Epithelial cell of esophagus (primary cell): ENCODE measurements around the gene TMEM69.
"Not testable (repeated sequence)": the region's sequence is repeated elsewhere in the genome, so short reads cannot be mapped to it uniquely, and the experiment has no call there.

ENCODE experiments used
- DNase-seq: peaks from one replicate; pipeline ENCODE4 v3.0.0; 2010; ENCODE audit warnings: low read depth
- H3K4me3 ChIP-seq: 2 replicates; pipeline ENCODE4 v1.5.1; 2011; ENCODE audit warnings: mild to moderate bottlenecking, low read length, control low read depth
- TF ChIP-seq, protein P1 (sequence below): IDR thresholded peaks from 2 replicates; pipeline ENCODE4 v1.5.1; 2011; ENCODE audit warnings: low read depth, mild to moderate bottlenecking, low read length, control low read depth, inconsistent platforms; ENCODE audit not compliant: insufficient read depth; ENCODE audit errors: missing control alignments

TMEM69 gene

GRCh38 chr1:45667321-45668111 is 20.5 kb upstream of the TMEM69 start:
- DNase-seq = no peak
- no peak overlapping the region for H3K4me3 ChIP-seq
- TF ChIP-seq, protein P1, sequence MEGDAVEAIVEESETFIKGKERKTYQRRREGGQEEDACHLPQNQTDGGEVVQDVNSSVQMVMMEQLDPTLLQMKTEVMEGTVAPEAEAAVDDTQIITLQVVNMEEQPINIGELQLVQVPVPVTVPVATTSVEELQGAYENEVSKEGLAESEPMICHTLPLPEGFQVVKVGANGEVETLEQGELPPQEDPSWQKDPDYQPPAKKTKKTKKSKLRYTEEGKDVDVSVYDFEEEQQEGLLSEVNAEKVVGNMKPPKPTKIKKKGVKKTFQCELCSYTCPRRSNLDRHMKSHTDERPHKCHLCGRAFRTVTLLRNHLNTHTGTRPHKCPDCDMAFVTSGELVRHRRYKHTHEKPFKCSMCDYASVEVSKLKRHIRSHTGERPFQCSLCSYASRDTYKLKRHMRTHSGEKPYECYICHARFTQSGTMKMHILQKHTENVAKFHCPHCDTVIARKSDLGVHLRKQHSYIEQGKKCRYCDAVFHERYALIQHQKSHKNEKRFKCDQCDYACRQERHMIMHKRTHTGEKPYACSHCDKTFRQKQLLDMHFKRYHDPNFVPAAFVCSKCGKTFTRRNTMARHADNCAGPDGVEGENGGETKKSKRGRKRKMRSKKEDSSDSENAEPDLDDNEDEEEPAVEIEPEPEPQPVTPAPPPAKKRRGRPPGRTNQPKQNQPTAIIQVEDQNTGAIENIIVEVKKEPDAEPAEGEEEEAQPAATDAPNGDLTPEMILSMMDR = no peak

DNA sequence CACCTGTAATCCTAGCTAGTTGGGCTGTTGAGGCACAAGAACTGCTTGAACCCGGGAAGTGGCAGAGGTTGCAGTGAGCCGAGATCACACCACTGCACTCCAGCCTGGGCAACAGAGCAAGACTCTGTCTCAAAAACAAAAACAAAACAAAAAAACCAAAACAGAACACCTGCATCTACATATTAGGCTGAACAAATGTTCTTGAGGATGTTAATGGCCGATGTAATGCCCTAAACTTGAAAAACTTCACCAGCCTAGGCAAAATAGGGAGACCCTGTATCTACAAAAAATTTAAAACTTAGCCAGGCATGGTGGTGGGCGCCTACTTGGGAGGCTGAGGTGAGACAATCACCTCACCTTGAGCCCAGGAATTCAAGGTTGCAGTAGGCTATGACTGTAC is 19.5 kb upstream of the TMEM69 start:
- TF ChIP-seq, protein P1 = no peak
- DNase-seq = no peak
- H3K4me3 ChIP-seq = no peak overlapping the region

DNA sequence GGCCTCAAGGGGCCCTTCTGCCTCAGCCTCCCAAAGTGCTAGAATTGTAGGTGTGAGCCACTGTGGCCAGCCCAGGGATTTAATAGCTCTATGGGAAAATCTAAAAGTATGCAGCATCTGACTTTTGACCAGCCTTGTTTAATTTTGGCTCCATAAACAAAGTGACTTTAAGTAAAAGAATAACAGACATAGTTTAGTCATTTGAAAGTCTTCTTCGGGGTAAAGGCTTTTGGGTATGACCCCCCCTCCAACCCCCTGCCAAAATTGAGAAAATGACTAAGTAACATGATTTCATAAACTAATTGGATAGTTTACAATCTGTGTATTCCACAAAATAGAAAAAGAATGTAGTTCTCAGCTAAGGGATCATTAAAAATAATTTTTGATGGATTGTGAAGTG is 18.6 kb upstream of the TMEM69 start:
- H3K4me3 ChIP-seq = no peak overlapping the region
- no peak for DNase-seq
- TF ChIP-seq, protein P1 = no peak

DNA sequence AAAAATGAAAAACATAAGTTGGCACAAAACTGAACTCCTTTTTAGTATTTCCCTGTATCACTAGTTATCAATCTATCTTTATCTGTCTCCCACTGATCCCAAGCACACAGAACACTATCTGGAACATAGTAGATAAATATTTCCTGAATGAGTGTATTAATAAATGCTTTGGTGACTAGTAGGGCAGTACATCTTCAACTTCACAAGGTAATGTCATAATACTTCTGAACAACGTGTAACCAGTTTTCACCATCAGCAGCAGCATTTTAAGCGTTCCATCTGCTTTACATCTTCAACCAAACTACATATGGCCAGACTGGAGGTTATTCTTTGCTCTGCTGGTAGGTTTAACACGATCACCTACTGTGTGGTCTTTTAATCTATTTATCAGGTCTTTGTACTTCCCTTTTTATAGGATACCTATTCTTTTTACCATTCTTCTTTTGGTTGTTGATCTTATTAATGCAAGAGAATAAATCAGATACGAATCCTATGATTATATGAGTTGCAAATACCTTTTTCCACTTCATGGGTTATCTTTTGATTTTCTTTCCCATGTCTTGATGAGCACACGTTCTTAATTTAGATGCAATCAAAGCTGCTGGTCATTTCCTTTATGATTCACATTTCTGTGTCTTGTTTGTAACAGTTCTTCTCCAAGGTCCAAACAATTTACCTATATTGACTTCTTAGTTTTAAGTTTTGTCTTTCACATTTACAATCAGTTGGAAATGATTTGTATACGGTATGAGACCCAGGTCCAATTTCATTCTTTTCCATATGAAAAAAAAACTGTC is 17.9 kb upstream of the TMEM69 start:
- TF ChIP-seq, protein P1 = no peak
- peak; percentile 4 for DNase-seq
- no peak overlapping the region for H3K4me3 ChIP-seq

DNA sequence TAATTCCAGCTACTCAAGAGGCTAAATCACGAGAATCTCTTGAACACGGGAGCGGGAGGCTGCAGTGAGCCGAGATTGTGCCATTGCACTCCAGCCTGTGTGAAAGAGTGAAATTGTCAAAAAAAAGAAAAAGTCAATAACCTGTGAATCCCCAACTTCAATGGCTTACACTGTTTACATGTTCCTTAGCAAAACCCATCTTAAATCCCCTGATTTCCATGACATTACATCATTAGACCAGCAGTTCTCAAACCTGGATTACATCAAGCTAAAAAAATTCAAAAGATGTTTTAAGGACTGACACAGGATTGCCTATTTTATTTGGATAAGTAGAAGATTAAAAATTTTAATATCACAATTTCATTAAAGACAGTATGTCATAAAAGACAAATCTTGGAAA is 14.0 kb upstream of the TMEM69 start:
- DNase-seq = no peak
- no peak overlapping the region for H3K4me3 ChIP-seq
- TF ChIP-seq, protein P1 = no peak

- H3K4me3 ChIP-seq = no peak overlapping the region
- DNase-seq = no peak
- TF ChIP-seq, protein P1 = no peak
Observed at GRCh38 chr1:45674478-45674877, 13.5 kb upstream of the TMEM69 start.

GRCh38 chr1:45676553-45676952 is 11.4 kb upstream of the TMEM69 start:
- DNase-seq, H3K4me3 ChIP-seq: not testable (repeated sequence)
